Stomach (tissue), 9 donors: ENCODE data around the gene LSAMP. TPM values are rescaled to one million over a fixed set of nuclear protein-coding genes. Genes with fewer than 3 reads are reported as not detected.
A peak's percentile ranks its signal among the peaks of the same experiment; 100 is the strongest.

Source experiments
- DNase-seq, 2 donors: peaks; one replicate each; pipeline versions ENCODE4 v3.0.0 to v3.0.0-alpha.2; 2013 to 2019
- H3K27ac ChIP-seq, 5 donors: fragments of 200-600 bp in 4 of 5; sonication (generic) in 4 of 5; one replicate each; pipeline ENCODE4 v1.5.1; 2013 to 2019; ENCODE audit warnings: mild to moderate bottlenecking in 1 of 5, moderate library complexity in 1 of 5
- H3K27me3 ChIP-seq, 3 donors: fragments of 200-600 bp; sonication (generic); one replicate each; pipeline ENCODE4 v1.5.1; 2017 to 2019; ENCODE audit warnings: mixed run types in 1 of 3
- H3K36me3 ChIP-seq, 4 donors: fragments of 200-600 bp; sonication (generic); 1 replicate in 3 of 4; 2 replicates in 1 of 4; pipeline ENCODE4 v1.5.1; 2016 to 2019
- H3K4me1 ChIP-seq, 4 donors: fragments of 200-600 bp; sonication (generic); one replicate each; pipeline ENCODE4 v1.5.1; 2016 to 2019
- H3K4me3 ChIP-seq, 4 donors: fragments of 200-600 bp; sonication (generic) in 3 of 4; one replicate each; pipeline ENCODE4 v1.5.1; 2016 to 2019; ENCODE audit warnings: mild to moderate bottlenecking in 1 of 4
- H3K9me3 ChIP-seq, 4 donors: fragments of 200-600 bp; sonication (generic); one replicate each; pipeline ENCODE4 v1.5.1; 2016 to 2019
- EP300 ChIP-seq: sonication (generic); formaldehyde crosslinking; IDR thresholded peaks from one replicate; pipeline ENCODE4 v1.6.1; 2017; ENCODE audit warnings: antibody characterized with exemption
- POLR2A ChIP-seq, 4 donors: fragments of 450-650 bp; IDR thresholded peaks; one replicate each; pipeline ENCODE4 v1.6.1; 2016; ENCODE audit warnings: antibody characterized with exemption in 4 of 4, control low read depth in 2 of 4, mild to moderate bottlenecking in 1 of 4, moderate library complexity in 1 of 4
- POLR2AphosphoS5 ChIP-seq, 3 donors: sonication (generic); formaldehyde crosslinking; IDR thresholded peaks; one replicate each; pipeline ENCODE4 v1.6.1; 2016; ENCODE audit warnings: antibody characterized with exemption in 3 of 3
- WGBS, 5 donors: extraction: QIAGEN DNeasy Blood & Tissue Kit in 3 of 5; methylation state at CpG; one replicate each; pipeline versions ENCODE4 v1.1.5 to v1.1.7; 2013 to 2018; 5-methylcytosine and 5-hydroxymethylcytosine counted together
- intact Hi-C: fragments of 100-400 bp; cut with DNase I; formaldehyde crosslinking; loops from one replicate; pipeline ENCODE4 v1.15.1; 2023; ENCODE audit warnings: low total_unique reads
- polyA plus RNA-seq, 3 donors: library from polyadenylated mRNA; stranded (reverse); fragments of 200-250 nt; gene quantifications; one replicate each; pipeline ENCODE4 v1.2.3, GENCODE V29; 2013
- total RNA-seq, 5 donors: library from RNA; depleted of rRNA; stranded (reverse); fragments of >200 nt; gene quantifications; one replicate each; pipeline versions ENCODE4 v1.1.0 to v1.2.3, GENCODE V29; 2014 to 2016
- TF ChIP-seq, protein P1 (sequence below), 7 experiments: fragments of 450-650 bp in 4 of 7; fragments of 200-600 bp in 3 of 7; sonication (generic) in 3 of 7; IDR thresholded peaks; one replicate each; pipeline ENCODE4 v1.5.1; 2016 to 2019; ENCODE audit warnings: antibody characterized with exemption in 7 of 7, control low read depth in 2 of 7, mild to moderate bottlenecking in 1 of 7
- donor health status: healthy with polysubstance abuse.
- donor health status: Bipolar disorder and iron deficiency.
- donor health status: healthy.

LSAMP gene
- total and polyA plus RNA-seq, 8 donors: 1.1 to 20.7 (median 1.7) TPM

DNA sequence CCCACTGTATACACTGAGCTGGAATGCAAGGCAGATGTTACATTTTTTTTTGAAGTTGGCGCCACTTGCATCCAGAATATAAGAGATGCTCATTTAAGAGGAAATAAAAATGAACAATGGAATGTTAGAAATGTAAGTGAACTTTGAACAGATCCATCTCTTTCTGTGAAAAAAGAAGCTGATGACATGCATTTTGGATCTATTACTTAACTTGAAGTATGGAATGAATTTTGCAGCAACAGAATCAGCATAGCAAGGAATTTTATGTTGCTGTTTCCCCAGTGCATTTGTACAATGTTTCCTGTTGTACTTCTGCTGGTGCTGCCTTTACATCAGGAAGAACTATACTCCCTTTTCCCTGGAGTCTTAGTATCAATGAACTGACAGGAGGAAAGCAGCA lies 178.2 kb downstream of the LSAMP start:
- TF ChIP-seq POLR2A (IDR thresholded peaks at IDR 0.05) (no peak), POLR2AphosphoS5 (IDR thresholded peaks at IDR 0.05) (no peak), EP300 (no peak)
- TF ChIP-seq, protein P1, sequence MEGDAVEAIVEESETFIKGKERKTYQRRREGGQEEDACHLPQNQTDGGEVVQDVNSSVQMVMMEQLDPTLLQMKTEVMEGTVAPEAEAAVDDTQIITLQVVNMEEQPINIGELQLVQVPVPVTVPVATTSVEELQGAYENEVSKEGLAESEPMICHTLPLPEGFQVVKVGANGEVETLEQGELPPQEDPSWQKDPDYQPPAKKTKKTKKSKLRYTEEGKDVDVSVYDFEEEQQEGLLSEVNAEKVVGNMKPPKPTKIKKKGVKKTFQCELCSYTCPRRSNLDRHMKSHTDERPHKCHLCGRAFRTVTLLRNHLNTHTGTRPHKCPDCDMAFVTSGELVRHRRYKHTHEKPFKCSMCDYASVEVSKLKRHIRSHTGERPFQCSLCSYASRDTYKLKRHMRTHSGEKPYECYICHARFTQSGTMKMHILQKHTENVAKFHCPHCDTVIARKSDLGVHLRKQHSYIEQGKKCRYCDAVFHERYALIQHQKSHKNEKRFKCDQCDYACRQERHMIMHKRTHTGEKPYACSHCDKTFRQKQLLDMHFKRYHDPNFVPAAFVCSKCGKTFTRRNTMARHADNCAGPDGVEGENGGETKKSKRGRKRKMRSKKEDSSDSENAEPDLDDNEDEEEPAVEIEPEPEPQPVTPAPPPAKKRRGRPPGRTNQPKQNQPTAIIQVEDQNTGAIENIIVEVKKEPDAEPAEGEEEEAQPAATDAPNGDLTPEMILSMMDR (IDR thresholded peaks at IDR 0.05): no peak
- Histone ChIP-seq H3K9me3 (no peaks in the 10 kb centered on the region), H3K4me3 (no peak overlapping the region), H3K27ac (no peak overlapping the region), H3K27me3 (no peaks in the 10 kb centered on the region), H3K4me1 (no peaks in the 10 kb centered on the region), H3K36me3 (no peaks in the 10 kb centered on the region)
- DNase-seq: no peak
- intact Hi-C loops: no loop called here
- WGBS, 5 donors: 75 to 100% (median 91%) methylated on average over 1 of the region's 1 CpG

DNA sequence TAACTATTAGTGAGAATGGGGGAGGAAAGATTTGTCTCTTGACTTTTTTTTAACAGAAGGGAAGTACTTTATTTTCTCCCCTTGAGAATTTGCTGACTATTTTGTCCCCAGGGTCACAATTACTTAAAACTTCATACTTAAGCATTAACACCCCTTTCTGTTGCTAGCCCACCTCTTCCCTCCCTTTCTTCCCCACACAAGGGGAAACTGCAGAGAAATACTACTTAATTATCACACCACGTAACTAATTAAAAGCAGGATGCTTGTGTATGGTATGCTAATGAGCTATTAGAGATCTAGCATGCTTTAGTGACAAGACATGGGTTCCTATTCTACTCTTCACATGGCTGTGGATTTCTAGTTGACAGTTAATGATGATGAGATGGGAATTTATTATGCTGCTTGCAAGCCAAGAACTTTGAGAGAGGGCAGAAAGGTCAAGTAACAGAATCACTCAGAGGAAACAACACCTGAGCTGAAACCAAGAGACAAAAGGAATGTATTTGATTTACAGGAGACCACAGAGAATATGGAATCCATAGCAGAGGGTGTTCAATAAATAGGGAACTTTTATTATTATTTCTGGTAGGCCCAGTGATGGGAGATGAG lies 179.2 kb downstream of the LSAMP start:
- TF ChIP-seq POLR2A (IDR thresholded peaks at IDR 0.05) (no peak), POLR2AphosphoS5 (IDR thresholded peaks at IDR 0.05) (no peak), EP300 (no peak)
- TF ChIP-seq, protein P1 (IDR thresholded peaks at IDR 0.05): no peak
- no peaks in the 10 kb centered on the region for H3K4me1 ChIP-seq
- H3K27ac ChIP-seq: no peak overlapping the region
- H3K4me3 ChIP-seq: no peak overlapping the region
- H3K36me3 ChIP-seq: no peaks in the 10 kb centered on the region
- no peak for DNase-seq
- no peaks in the 10 kb centered on the region for H3K9me3 ChIP-seq
- intact Hi-C loops: no loop called here
- H3K27me3 ChIP-seq: no peaks in the 10 kb centered on the region
- 66 to 86% (median 74%) methylated on average over 1 of the region's 1 CpG for WGBS, 5 donors

DNA sequence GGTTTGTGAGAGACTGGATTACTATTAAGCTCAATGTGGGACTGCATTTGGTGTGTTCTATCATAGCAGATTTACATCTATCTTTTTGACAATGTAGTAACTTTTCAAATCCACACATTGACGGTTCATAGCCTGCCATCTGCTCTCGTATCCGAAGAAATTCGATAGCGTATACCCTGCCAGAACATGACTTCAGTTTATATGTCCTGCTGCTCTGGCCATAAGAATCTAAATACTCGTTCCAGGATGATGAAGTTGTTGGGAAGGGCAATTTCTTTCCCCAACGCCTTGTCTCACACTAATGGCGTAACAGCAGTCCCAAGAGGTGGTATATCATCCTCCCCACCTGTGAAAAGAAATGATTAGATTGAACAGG lies 180.0 kb downstream of the LSAMP start:
- H3K27me3 ChIP-seq: no peaks in the 10 kb centered on the region
- H3K9me3 ChIP-seq: no peaks in the 10 kb centered on the region
- H3K27ac ChIP-seq: no peak overlapping the region
- WGBS, 5 donors: 66 to 80% (median 72%) methylated on average over 8 of the region's 8 CpGs
- intact Hi-C loops: no loop called here
- TF ChIP-seq EP300 (no peak), POLR2AphosphoS5 (IDR thresholded peaks at IDR 0.05) (no peak), POLR2A (IDR thresholded peaks at IDR 0.05) (no peak)
- TF ChIP-seq, protein P1 (IDR thresholded peaks at IDR 0.05): no peak
- no peaks in the 10 kb centered on the region for H3K4me1 ChIP-seq
- no peak overlapping the region for H3K4me3 ChIP-seq
- DNase-seq: peak in 1 of 2 donors; percentile 25
- no peaks in the 10 kb centered on the region for H3K36me3 ChIP-seq

DNA sequence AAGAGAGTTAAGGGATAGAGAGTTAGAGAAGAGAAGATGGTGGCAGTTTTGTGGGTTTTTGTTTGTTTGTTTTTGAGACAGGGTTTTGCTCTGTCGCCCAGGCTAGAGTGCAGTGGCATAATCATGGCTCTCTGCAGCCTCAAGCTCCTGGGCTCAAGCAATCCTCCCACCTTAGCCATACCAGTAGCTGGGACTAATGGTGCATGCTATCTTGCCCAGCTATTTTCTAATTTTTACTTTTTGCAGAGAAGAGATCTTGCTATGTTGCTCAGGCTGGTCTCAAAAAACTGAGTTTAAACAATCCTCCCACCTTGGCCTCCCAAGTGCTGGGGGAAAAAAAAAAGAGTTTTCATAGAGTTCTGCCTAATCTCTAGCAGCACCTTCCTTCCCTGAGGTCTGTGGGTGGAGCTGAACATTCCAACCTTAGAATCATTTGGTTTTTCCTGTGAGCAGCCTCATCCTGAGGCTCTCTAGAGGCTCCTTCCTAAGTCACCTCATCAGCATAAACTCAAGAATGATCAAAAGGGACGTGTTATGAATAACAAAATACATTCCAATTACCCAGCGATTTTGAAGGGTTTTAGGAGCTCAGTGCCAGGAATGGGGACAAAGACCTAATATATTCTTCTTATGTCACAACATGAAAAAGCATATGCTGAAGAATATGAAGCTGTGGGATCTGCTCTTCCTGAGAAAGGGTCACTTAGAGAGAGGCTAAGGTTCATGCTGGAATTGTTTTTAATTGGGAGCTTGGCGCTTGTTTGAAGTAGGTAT lies 180.6 kb downstream of the LSAMP start:
- 60 to 77% (median 69%) methylated on average over 4 of the region's 4 CpGs for WGBS, 5 donors
- Histone ChIP-seq H3K4me3 (no peak overlapping the region), H3K9me3 (no peaks in the 10 kb centered on the region), H3K4me1 (no peaks in the 10 kb centered on the region), H3K27me3 (no peaks in the 10 kb centered on the region), H3K36me3 (no peaks in the 10 kb centered on the region), H3K27ac (no peak overlapping the region)
- intact Hi-C loops: no loop called here
- DNase-seq: no peak
- TF ChIP-seq POLR2AphosphoS5 (IDR thresholded peaks at IDR 0.05): no peak
- TF ChIP-seq, protein P1 (IDR thresholded peaks at IDR 0.05): no peak
- TF ChIP-seq EP300: no peak
- no peak for TF ChIP-seq POLR2A (IDR thresholded peaks at IDR 0.05)
